GM18499 (cell line): ENCODE results near the gene NFAT5.

ENCODE experiments used
- ATAC-seq: cut with Tn5 transposase; IDR thresholded peaks from one replicate; pipeline ENCODE4 v1.9.1; 2021; ENCODE audit warnings: moderate number of reproducible peaks; ENCODE audit not compliant: insufficient read depth, unreplicated experiment

Gene NFAT5

GRCh38 chr16:69589434-69590269 lies 23.9 kb downstream of the NFAT5 start:
- no peak for ATAC-seq

- ATAC-seq = no peak
Observed at GRCh38 chr16:69590590-69590989, 24.8 kb downstream of the NFAT5 start.

DNA sequence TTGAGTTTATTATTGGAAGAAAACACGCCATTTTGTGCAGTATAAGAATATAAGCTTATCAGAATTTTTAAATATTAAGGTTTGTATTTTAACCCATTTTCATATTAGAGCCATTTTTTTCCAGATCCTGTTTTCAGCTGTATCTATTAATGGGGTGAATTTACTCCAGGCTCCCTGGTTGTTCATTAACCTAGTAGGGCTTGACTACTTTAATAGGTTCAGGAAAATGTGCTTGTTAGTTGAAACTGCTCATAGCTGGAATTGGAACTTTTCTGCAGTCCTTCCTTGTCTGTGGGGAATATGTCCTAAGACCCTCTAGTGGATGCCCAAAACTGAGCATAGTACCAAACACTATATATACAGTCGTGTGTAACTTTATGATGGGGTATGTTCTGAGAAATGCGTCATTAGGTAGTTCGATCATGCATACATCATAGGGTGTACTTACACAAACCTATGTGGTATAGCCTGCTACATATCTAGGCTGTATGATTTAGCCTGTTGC lies 28.0 kb downstream of the NFAT5 start:
- no peak for ATAC-seq

GRCh38 chr16:69595127-69596036 lies 29.6 kb downstream of the NFAT5 start:
- ATAC-seq = no peak

DNA sequence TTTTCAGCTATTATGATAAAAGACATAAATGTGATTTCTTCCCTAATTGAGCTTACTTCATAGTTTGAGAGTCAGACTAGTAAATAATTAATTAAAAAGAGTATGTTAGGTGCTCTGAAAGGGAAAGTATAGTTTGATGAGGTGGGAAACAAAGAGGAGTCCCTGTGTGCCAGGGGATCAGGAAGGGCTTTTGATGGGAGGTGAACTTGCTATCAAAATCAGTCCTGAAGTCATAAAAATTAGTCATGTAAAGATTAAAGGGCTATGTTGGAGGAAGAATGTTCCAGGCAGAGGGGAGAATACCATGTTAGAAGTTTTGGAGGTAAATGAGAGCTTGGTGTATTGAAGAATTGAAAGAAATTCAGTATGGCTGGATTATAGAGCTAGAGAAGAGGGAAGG lies 31.0 kb downstream of the NFAT5 start:
- no peak for ATAC-seq

- no peak for ATAC-seq
Observed at GRCh38 chr16:69598045-69598444, 32.3 kb downstream of the NFAT5 start.

DNA sequence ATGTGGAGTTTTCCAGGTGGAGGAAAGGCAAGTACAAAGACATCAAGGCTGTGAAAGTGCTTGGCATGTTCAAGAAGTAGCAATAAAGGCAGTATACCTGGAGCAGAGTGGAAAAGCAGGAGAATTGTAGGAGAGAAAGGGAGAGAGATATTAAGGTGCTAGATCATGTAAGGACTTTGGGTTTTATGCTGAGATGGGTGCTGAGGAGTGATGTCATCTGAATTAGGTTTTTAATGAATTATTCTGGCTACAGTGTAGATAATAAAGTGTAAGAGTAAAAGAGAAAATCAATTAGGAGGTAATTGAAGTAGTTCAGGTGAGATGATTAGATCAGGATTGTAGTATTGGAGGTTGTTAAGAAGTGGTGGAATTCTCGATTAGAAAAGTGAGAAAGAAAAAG lies 34.0 kb downstream of the NFAT5 start:
- no peak for ATAC-seq

DNA sequence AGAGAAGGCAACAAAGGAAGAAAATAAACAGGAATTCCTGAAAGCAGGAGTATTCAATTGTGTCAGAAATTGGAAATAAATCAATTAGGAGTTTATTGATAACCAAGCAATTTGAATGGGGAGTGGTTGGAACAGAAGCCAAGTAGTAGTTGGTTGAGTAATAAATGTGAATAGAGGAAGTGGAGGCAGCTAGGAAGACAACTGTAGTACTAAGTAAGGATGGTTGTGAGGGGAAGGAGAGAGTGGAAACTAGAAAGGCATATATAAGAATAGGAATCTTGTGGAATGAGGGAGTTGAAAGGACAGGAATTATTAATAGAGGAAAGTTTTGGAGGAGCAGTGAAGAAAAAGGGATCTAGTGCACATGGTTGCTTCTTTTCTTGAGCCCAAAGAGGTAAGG lies 34.4 kb downstream of the NFAT5 start:
- ATAC-seq = no peak

DNA sequence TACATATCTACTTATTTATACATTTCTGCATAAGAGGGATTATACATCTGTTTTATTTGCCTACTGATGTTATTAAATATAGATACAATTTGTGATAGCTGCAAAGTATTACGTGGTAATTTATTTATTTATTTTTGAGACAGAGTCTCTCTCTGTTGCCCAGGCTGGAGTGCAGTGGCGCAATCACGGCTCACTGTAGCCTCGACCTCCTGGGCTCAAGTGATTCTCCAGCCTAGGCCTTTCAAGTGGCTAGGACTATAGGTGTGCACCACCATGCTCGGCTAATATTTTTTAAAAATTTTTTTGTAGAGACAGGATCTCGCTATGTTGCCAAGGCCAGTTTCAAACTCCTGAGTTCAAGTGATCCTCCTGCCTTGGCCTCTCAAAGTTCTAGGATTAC lies 35.5 kb downstream of the NFAT5 start:
- ATAC-seq = no peak

GRCh38 chr16:69606985-69607384 lies 41.2 kb downstream of the NFAT5 start:
- ATAC-seq = no peak

DNA sequence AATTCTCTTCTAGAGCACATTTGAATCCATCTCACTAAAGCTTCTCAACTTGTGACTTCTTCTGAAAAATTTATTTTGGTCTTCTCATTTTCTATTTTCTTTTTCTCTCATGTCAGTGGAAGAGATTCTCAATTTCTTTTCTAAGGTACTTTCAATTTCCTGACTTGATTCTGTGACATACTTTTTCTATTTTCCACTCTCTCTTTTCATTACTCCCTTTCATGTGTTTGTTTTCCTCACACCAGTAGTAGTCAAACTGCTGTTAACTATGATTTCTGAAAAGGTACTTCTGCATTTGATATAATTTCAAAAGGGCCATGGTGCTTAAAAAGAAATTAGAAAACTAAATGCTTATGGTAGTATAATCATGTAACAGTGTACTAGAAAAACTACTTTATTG lies 41.9 kb downstream of the NFAT5 start:
- no peak for ATAC-seq

DNA sequence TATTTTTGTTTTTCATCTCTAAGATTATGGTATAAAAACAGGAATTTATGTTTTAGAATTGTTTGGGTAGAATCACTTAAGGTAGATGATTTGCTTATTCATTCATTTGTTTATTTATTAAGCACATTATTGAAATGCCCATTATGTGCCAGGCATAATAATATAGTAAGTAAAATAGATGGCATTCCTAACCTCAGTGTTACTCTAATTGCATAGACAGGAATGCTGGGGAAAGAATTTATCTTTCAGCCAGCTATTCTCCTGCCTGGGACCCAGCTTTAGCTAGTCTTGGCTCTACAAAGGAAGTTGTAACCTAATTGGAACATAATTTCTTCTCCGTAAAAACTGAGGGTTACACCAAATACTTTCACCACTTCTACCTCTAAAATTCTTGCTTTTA lies 44.6 kb downstream of the NFAT5 start:
- no peak for ATAC-seq

- ATAC-seq = no peak
Observed at GRCh38 chr16:69611103-69611640, 45.4 kb downstream of the NFAT5 start.

- ATAC-seq = no peak
Observed at GRCh38 chr16:69613378-69614154, 47.8 kb downstream of the NFAT5 start.

DNA sequence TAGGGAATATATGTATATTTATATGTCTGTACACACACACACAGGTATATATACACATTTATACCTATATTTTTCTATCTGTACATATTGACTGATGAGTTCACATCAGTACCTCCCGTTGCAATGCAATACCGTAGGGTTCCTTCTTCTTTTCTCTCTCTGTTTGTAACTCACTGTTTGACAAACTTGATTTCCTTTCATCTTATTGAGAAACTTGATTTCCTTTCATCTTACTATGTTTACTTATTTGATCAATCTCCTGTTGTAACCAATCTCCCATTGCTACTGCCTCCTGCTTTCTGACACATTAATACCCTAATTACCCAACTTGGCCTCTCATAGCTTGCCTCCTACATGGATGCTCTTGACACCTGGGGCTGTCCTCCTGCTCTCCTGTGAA lies 49.8 kb downstream of the NFAT5 start:
- no peak for ATAC-seq

DNA sequence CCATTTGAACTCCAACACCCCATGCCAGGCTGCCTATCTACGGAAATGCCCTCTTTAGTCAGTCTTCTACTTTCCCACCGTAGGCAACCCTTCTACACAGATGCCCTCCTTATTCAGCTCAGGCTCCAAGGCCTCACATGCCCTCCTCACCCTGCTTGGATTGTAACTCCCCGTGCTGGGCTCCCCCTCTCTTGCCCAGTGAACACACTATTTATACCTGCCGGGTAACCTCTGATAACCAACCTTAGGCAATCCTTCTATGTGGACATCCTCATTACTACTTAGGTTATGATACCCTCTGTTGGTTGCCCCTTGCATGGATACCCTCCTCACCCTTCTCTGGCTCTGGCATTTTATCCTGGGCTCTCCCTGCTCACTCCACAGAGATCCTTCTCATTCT lies 50.3 kb downstream of the NFAT5 start:
- no peak for ATAC-seq

DNA sequence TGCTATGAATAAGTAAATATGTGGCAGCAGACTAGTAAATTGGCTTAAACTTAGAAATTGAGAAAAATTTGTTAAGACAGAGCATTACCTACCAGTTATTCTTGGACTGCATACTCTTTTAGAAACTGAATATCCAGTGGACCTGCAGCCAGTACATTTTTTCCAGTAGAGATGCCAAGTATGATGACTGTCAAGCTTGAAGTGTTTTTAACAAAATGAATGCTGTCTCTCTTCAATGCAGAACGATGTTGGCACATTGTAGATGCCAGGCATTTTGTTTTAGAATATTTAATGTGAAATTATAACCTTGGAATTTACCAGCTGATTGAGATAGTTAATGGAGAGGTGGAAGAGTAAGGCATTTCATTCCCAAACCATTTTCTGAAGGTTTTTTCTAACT lies 52.5 kb downstream of the NFAT5 start:
- ATAC-seq = no peak

DNA sequence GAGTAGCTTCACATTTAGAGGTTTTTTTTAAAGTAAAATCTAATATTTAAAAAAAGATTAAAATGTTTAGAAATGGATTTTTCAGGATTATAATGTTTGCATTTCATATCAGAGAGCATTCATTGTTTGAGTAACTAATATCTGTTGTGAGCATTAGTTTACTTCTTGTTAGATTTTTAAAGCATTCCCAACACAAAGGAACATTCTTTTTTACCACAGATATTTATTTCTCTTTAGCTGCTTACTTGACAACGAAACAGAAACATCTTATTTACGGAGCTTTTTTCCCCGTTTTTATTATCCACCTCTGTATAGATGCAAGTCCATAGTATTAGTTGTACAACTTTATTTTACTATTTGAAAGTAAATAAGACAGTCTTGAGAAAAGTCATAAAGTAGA lies 53.0 kb downstream of the NFAT5 start:
- no peak for ATAC-seq

GRCh38 chr16:69619514-69619913 lies 53.7 kb downstream of the NFAT5 start:
- no peak for ATAC-seq

GRCh38 chr16:69620573-69620972 lies 54.8 kb downstream of the NFAT5 start:
- no peak for ATAC-seq
